GM12878 (cell line): ENCODE measurements around the gene FAM227A. TPM values are rescaled to one million over a fixed set of nuclear protein-coding genes. Genes with fewer than 3 reads are reported as not detected.

Source experiments
- ATAC-seq: fragments of 200-7000 bp; cut with Tn5 transposase; 3 replicates; pipeline ENCODE4 v1.9.1; 2020; ENCODE audit warnings: mild to moderate bottlenecking, moderate library complexity
- BruUV-seq: library from RNA; stranded (reverse); fragments of 400-500 nt; replicated peaks from 2 replicates; lab custom pipeline; 2021; lab: Mats Ljungman, UMichigan
- CTCF ChIA-PET: fragments of 300-600 bp; sonication (Branson Sonifier 250); formaldehyde crosslinking; extraction: SDS; loops from one replicate; lab custom pipeline; 2021; ENCODE audit warnings: inconsistent platforms; lab: Yijun Ruan, JAX
- POLR2A ChIA-PET: fragments of 350-600 bp; formaldehyde crosslinking; extraction: SDS; loops from one replicate; lab custom pipeline; 2021; ENCODE audit warnings: inconsistent platforms; lab: Charles Lee
- RAD21 ChIA-PET: fragments of 300-600 bp; sonication (Branson Sonifier 250); formaldehyde crosslinking; loops from one replicate; lab custom pipeline; 2023; ENCODE audit warnings: antibody characterized with exemption; ENCODE audit not compliant: unreplicated experiment; lab: Charles Lee
- SMC1A ChIA-PET: fragments of 300-600 bp; sonication (Branson Sonifier 250); formaldehyde crosslinking; loops from one replicate; lab custom pipeline; 2023; ENCODE audit not compliant: unreplicated experiment, uncharacterized antibody; lab: Charles Lee
- DNase-seq: peaks from one replicate; pipeline ENCODE4 v3.0.0-alpha.2; 2011; ENCODE audit warnings: low read depth, low spot score
- FAIRE-seq: peaks from 3 replicates; lab custom pipeline; 2011; peaks lifted over from hg19 to GRCh38; lab: Jason Lieb, UNC
- H2AFZ ChIP-seq: 2 replicates; pipeline ENCODE4 v1.6.0; 2011; ENCODE audit warnings: low read depth, low read length, control low read depth; ENCODE audit not compliant: control insufficient read depth
- H3K27ac ChIP-seq: 2 replicates; pipeline ENCODE4 v1.5.1; 2011; ENCODE audit warnings: control low read depth; ENCODE audit not compliant: control insufficient read depth, insufficient read depth
- H3K27me3 ChIP-seq, 2 experiments: replicated peaks in 1 of 2; 2 replicates each; pipeline versions ENCODE4 v1.6.0 to v1.6.1; 2011; ENCODE audit warnings: low read length in 1 of 2; ENCODE audit not compliant: control insufficient read depth in 2 of 2, insufficient read depth in 2 of 2
- H3K36me3 ChIP-seq, 2 experiments: 2 replicates each; pipeline ENCODE4 v1.5.1; 2011; ENCODE audit warnings: low read length in 1 of 2; ENCODE audit not compliant: control insufficient read depth in 2 of 2, insufficient read depth in 2 of 2
- H3K4me1 ChIP-seq: 2 replicates; pipeline ENCODE4 v1.6.1; 2011; ENCODE audit warnings: mild to moderate bottlenecking, low read length, moderate library complexity, mixed read lengths; ENCODE audit not compliant: control insufficient read depth, insufficient read depth
- H3K4me2 ChIP-seq: 2 replicates; pipeline ENCODE4 v1.6.0; 2011; ENCODE audit warnings: control low read depth; ENCODE audit not compliant: control insufficient read depth, insufficient read depth
- H3K4me3 ChIP-seq: fragments of 200-600 bp; sonication (generic); 2 replicates; pipeline ENCODE4 v1.5.1; 2016
- H3K79me2 ChIP-seq: 2 replicates; pipeline ENCODE4 v1.6.0; 2011; ENCODE audit warnings: low read length; ENCODE audit not compliant: control insufficient read depth, insufficient read depth
- H3K9ac ChIP-seq: 2 replicates; pipeline ENCODE4 v1.8.0; 2011; ENCODE audit warnings: low read length, control low read depth, mixed read lengths; ENCODE audit not compliant: control insufficient read depth, insufficient read depth
- H3K9me3 ChIP-seq: replicated peaks from 3 replicates; pipeline ENCODE4 v1.5.1; 2011; ENCODE audit warnings: mild to moderate bottlenecking, low read length; ENCODE audit not compliant: control insufficient read depth, insufficient read depth
- H4K20me1 ChIP-seq: 2 replicates; pipeline ENCODE4 v1.6.0; 2011; ENCODE audit not compliant: control insufficient read depth, insufficient read depth
- BACH1 ChIP-seq: fragments of 450-650 bp; IDR thresholded peaks from 2 replicates; pipeline ENCODE4 v1.6.1; 2017; ENCODE audit warnings: mild to moderate bottlenecking, borderline replicate concordance
- BHLHE40 ChIP-seq, 2 experiments: fragments of 450-650 bp in 1 of 2; IDR thresholded peaks; 2 replicates each; pipeline ENCODE4 v1.6.1; 2011 to 2017; ENCODE audit warnings: low read depth in 2 of 2, borderline replicate concordance in 1 of 2, improper control_type of control experiment in 1 of 2, low read length in 1 of 2, mild to moderate bottlenecking in 1 of 2
- CBX3 ChIP-seq: fragments of 200-600 bp; sonication (generic); IDR thresholded peaks from 2 replicates; pipeline ENCODE4 v1.6.1; 2016; ENCODE audit warnings: low read depth, borderline replicate concordance
- HDGF ChIP-seq: fragments of 450-650 bp; IDR thresholded peaks from 2 replicates; pipeline ENCODE4 v1.6.1; 2016; ENCODE audit warnings: antibody characterized with exemption
- IKZF2 ChIP-seq, 2 experiments: fragments of 450-650 bp; IDR thresholded peaks; 2 replicates each; pipeline ENCODE4 v1.6.1; 2017; ENCODE audit warnings: mild to moderate bottlenecking in 2 of 2, moderate library complexity in 2 of 2
- JUND ChIP-seq: IDR thresholded peaks from 2 replicates; pipeline ENCODE4 v1.6.1; 2012; ENCODE audit warnings: low read depth, mild to moderate bottlenecking, low read length, improper control_type of control experiment, moderate library complexity
- KLF5 ChIP-seq: fragments of 450-650 bp; IDR thresholded peaks from 2 replicates; pipeline ENCODE4 v1.6.1; 2014; ENCODE audit warnings: mild to moderate bottlenecking; ENCODE audit not compliant: partially characterized antibody
- SIX5 ChIP-seq: IDR thresholded peaks from 2 replicates; pipeline ENCODE4 v1.6.1; 2011; ENCODE audit warnings: mild to moderate bottlenecking, low read depth, low read length, moderate library complexity; ENCODE audit not compliant: severe bottlenecking
- TCF3 ChIP-seq: IDR thresholded peaks from 2 replicates; pipeline ENCODE4 v1.6.1; 2012; ENCODE audit warnings: low read depth, mild to moderate bottlenecking, low read length, borderline replicate concordance; ENCODE audit not compliant: insufficient read depth
- ZBED1 ChIP-seq: IDR thresholded peaks from 2 replicates; pipeline ENCODE4 v1.6.1; 2016; ENCODE audit warnings: borderline replicate concordance
- WGBS: methylation state at CpG from one replicate; pipeline ENCODE4 v1.1.6; 2016; ENCODE audit warnings: low lambda C conversion rate; ENCODE audit not compliant: insufficient replicate concordance, insufficient coverage; ENCODE audit errors: missing lambda C conversion rate; 5-methylcytosine and 5-hydroxymethylcytosine counted together
- in situ Hi-C: fragments of 300-500 bp; cut with MboI; formaldehyde crosslinking; loops from 9 replicates; pipeline ENCODE4 v1.14.3; 2018; ENCODE audit warnings: mixed read lengths
- intact Hi-C: fragments of 100-400 bp; cut with micrococcal nuclease; formaldehyde crosslinking; loops from one replicate; pipeline ENCODE4 v1.14.2; 2022; ENCODE audit not compliant: unreplicated experiment
- polyA plus RNA-seq, 11 experiments: library from polyadenylated mRNA; depleted of rRNA in 4 of 11; unstranded in 6 of 11; stranded (reverse) in 5 of 11; fragments of >200 nt; fragmentation: Nextera tagmentation in 4 of 11; fragmentation: Illumina TruSeq in 1 of 11; extraction: Ambion mirVana in 4 of 11; extraction: Trizol in 1 of 11; gene quantifications; 1 replicate in 1 of 11; 2 replicates in 10 of 11; pipeline versions ENCODE4 v1.2.1 to v1.2.3, GENCODE V29; 2011 to 2016; ENCODE audit warnings: inconsistent platforms in 2 of 11, missing spikeins in 2 of 11, low read depth in 1 of 11
- total RNA-seq, 4 experiments: library from RNA; depleted of rRNA in 3 of 4; stranded (reverse); fragments of >200 nt in 3 of 4; fragmentation: Illumina TruSeq in 1 of 4; extraction: Trizol in 1 of 4; gene quantifications; 2 replicates each; pipeline versions ENCODE4 v1.2.1 to v1.2.3, GENCODE V29; 2013 to 2021
- TF ChIP-seq, protein P1 (sequence below): IDR thresholded peaks from 2 replicates; pipeline ENCODE4 v1.6.1; 2011; ENCODE audit warnings: mild to moderate bottlenecking, low read depth, low read length, moderate library complexity; ENCODE audit not compliant: insufficient replicate concordance
- TF ChIP-seq, protein P2 (sequence below): IDR thresholded peaks from 2 replicates; pipeline ENCODE4 v1.6.1; 2011; ENCODE audit warnings: borderline replicate concordance, low read depth, mild to moderate bottlenecking, moderate library complexity, mixed read lengths, low read length; ENCODE audit not compliant: insufficient read depth; ENCODE audit errors: extremely low read length

Gene FAM227A
- total and polyA plus RNA-seq, 10 of the 15 experiments (the other 5 are each of a cell fraction or from before 2014, with no cell fraction given), result 0.02 to 0.59 (median 0.25) TPM

DNA sequence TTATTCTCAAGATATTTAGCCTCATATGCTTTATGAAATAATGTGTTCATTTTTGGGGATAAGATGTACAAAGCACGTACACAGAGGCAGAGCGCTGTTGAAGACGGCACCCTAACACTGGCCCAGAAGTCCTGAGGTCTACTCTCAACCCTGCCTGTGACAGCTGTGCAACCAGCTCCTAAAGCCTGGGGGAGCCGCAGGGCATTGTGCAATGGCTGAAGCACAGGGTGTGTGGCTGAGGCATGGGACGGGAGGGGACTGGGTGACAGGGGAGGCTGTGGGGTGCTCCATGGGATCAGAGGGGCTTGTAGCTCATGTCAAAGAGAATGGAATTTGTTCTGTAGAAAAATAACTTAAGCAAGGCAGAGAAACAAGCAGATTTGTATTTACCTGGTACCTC lies 27.7 kb downstream of the FAM227A start:
- ChIA-PET RAD21 (no interaction called here), POLR2A (no interaction called here), CTCF (no interaction called here), SMC1A (interaction anchor here (1.0 to 1.3 kb wide), 2 partner anchors 8 to 68 kb away, joined by 3 to 6 read pairs; no protein-coding TSS in a partner anchor)
- no peak for ATAC-seq
- H3K9me3 ChIP-seq, result no peaks in the 10 kb centered on the region
- no TSS peak for BruUV-seq
- no peak overlapping the region for H2AFZ ChIP-seq
- in situ Hi-C loops (no loop called here), intact Hi-C loops (no loop called here)
- TF ChIP-seq KLF5 (no peak), CBX3 (no peak), BHLHE40 (IDR thresholded peaks at IDR 0.05; ENCODE audit: borderline replicate concordance in 1 of 2, low read depth in 2 of 2, low read length in 1 of 2) (no peak), BACH1 (no peak), JUND (no peak), TCF3 (no peak), IKZF2 (IDR thresholded peaks at IDR 0.05) (no peak), ZBED1 (no peak), HDGF (no peak), SIX5 (no peak)
- TF ChIP-seq, protein P1, sequence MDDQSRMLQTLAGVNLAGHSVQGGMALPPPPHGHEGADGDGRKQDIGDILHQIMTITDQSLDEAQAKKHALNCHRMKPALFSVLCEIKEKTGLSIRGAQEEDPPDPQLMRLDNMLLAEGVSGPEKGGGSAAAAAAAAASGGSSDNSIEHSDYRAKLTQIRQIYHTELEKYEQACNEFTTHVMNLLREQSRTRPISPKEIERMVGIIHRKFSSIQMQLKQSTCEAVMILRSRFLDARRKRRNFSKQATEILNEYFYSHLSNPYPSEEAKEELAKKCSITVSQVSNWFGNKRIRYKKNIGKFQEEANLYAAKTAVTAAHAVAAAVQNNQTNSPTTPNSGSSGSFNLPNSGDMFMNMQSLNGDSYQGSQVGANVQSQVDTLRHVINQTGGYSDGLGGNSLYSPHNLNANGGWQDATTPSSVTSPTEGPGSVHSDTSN, result no peak
- TF ChIP-seq, protein P2, sequence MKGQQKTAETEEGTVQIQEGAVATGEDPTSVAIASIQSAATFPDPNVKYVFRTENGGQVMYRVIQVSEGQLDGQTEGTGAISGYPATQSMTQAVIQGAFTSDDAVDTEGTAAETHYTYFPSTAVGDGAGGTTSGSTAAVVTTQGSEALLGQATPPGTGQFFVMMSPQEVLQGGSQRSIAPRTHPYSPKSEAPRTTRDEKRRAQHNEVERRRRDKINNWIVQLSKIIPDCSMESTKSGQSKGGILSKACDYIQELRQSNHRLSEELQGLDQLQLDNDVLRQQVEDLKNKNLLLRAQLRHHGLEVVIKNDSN, result no peak
- H4K20me1 ChIP-seq, result no peaks in the 10 kb centered on the region
- no peak overlapping the region for H3K4me2 ChIP-seq
- WGBS, result 57% methylated on average over 5 of the region's 5 CpGs
- no peak overlapping the region for H3K9ac ChIP-seq
- no peak overlapping the region for H3K27ac ChIP-seq
- H3K36me3 ChIP-seq, result no peaks in the 10 kb centered on the region
- FAIRE-seq, result no peak
- H3K4me1 ChIP-seq, result no peaks in the 10 kb centered on the region
- H3K27me3 ChIP-seq, result no peaks in the 10 kb centered on the region; a peak in 1 of 4 replicates
- DNase-seq, result no peak
- H3K4me3 ChIP-seq, result no peak overlapping the region
- no peaks in the 10 kb centered on the region for H3K79me2 ChIP-seq
